Ishikawa (cell line): Measurements from ENCODE around the gene CNPY3.

Experiments
- CEBPB ChIP-seq: IDR thresholded peaks from 2 replicates; pipeline ENCODE4 v1.6.1; 2012
- CREB1 ChIP-seq: IDR thresholded peaks from 2 replicates; pipeline ENCODE4 v1.6.1; 2012; ENCODE audit warnings: low read depth
- EGR1 ChIP-seq: IDR thresholded peaks from 2 replicates; pipeline ENCODE4 v1.6.1; 2012
- EP300 ChIP-seq: IDR thresholded peaks from 2 replicates; pipeline ENCODE4 v1.6.1; 2012; ENCODE audit warnings: borderline replicate concordance
- FOXM1 ChIP-seq: IDR thresholded peaks from 2 replicates; pipeline ENCODE4 v1.6.1; 2012; ENCODE audit warnings: low read depth, borderline replicate concordance
- MAX ChIP-seq: IDR thresholded peaks from 2 replicates; pipeline ENCODE4 v1.6.1; 2012
- NFIC ChIP-seq: IDR thresholded peaks from 2 replicates; pipeline ENCODE4 v1.6.1; 2012
- RAD21 ChIP-seq: IDR thresholded peaks from 2 replicates; pipeline ENCODE4 v1.6.1; 2012; ENCODE audit warnings: low read depth
- REST ChIP-seq: IDR thresholded peaks from 2 replicates; pipeline ENCODE4 v1.6.1; 2012; ENCODE audit warnings: low read depth, mild to moderate bottlenecking
- TAF1 ChIP-seq: IDR thresholded peaks from 2 replicates; pipeline ENCODE4 v1.6.1; 2012; ENCODE audit warnings: low read depth, mild to moderate bottlenecking
- TCF12 ChIP-seq: IDR thresholded peaks from 2 replicates; pipeline ENCODE4 v1.6.1; 2012; ENCODE audit warnings: low read depth
- TEAD4 ChIP-seq: IDR thresholded peaks from 2 replicates; pipeline ENCODE4 v1.6.1; 2012
- USF1 ChIP-seq: IDR thresholded peaks from 2 replicates; pipeline ENCODE4 v1.6.1; 2012
- YY1 ChIP-seq: IDR thresholded peaks from 2 replicates; pipeline ENCODE4 v1.6.1; 2012; ENCODE audit warnings: low read depth
- ZBTB7A ChIP-seq: IDR thresholded peaks from 2 replicates; pipeline ENCODE4 v1.6.1; 2012; ENCODE audit warnings: low read depth

The CNPY3 gene

GRCh38 chr6:42978839-42979522, 49.7 kb downstream of the CNPY3 start, which contains the start of gene PEX6:
Gene PEX6, minus strand, starts transcription at chr6:42979181. Its CDS starts 31 bp downstream, at chr6:42979150.
- TF ChIP-seq USF1 (no peak), MAX (peak; percentile 71), YY1 (peak; percentile 71), EGR1 (no peak), REST (no peak), EP300 (no peak), TEAD4 (0 out of 2 replicates have a peak, but pooled peaks have one; percentile 40), TCF12 (0 out of 2 replicates have a peak, but pooled peaks have one; percentile 17), CREB1 (no peak), TAF1 (peak; percentile 88), NFIC (no peak), ZBTB7A (peak; percentile 94), CEBPB (no peak), FOXM1 (no peak), RAD21 (no peak)

GRCh38 chr6:42979523-42980177, 50.4 kb downstream of the CNPY3 start:
- TF ChIP-seq FOXM1: no peak
- no peak for TF ChIP-seq CREB1
- no peak for TF ChIP-seq USF1
- no peak for TF ChIP-seq TCF12
- TF ChIP-seq ZBTB7A: no peak
- TF ChIP-seq MAX: no peak
- no peak for TF ChIP-seq CEBPB
- no peak for TF ChIP-seq NFIC
- no peak for TF ChIP-seq REST
- TF ChIP-seq EGR1: no peak
- TF ChIP-seq TEAD4: no peak
- no peak for TF ChIP-seq TAF1
- TF ChIP-seq EP300: no peak
- TF ChIP-seq RAD21: no peak
- TF ChIP-seq YY1: no peak

GRCh38 chr6:42981836-42982235, 52.6 kb downstream of the CNPY3 start:
- TF ChIP-seq TEAD4 (no peak), TAF1 (no peak), MAX (no peak), EGR1 (no peak), FOXM1 (no peak)

GRCh38 chr6:42984001-42984923, 55.0 kb downstream of the CNPY3 start, which contains the start of gene PPP2R5D:
Gene PPP2R5D, plus strand, starts transcription at chr6:42984570. Its CDS starts 108 bp downstream, at chr6:42984678.
- TF ChIP-seq TAF1: peak; percentile 67
- no peak for TF ChIP-seq REST
- TF ChIP-seq EP300: no peak
- peak; percentile 90 for TF ChIP-seq EGR1
- TF ChIP-seq MAX: peak; percentile 33
- peak; percentile 66; the same call in 1 of the 2 replicates for TF ChIP-seq YY1
